Vagina (tissue), 2 donors: Measurements from ENCODE around the gene CPNE1.

ENCODE experiments used
- CTCF ChIP-seq, 3 experiments: fragments of 450-650 bp in 2 of 3; fragments of 200-600 bp in 1 of 3; sonication (generic) in 1 of 3; IDR thresholded peaks; one replicate each; pipeline ENCODE4 v1.5.1; 2017 to 2019; ENCODE audit warnings: antibody characterized with exemption in 3 of 3, mild to moderate bottlenecking in 2 of 3, moderate library complexity in 2 of 3
- POLR2A ChIP-seq, 2 donors: fragments of 450-650 bp; IDR thresholded peaks; one replicate each; pipeline ENCODE4 v1.6.1; 2017; ENCODE audit warnings: antibody characterized with exemption in 2 of 2, mild to moderate bottlenecking in 2 of 2, moderate library complexity in 2 of 2
- POLR2AphosphoS5 ChIP-seq, 2 donors: sonication (generic); formaldehyde crosslinking; IDR thresholded peaks; one replicate each; pipeline ENCODE4 v1.9.0; 2017; ENCODE audit warnings: antibody characterized with exemption in 2 of 2, mild to moderate bottlenecking in 2 of 2, low read depth in 1 of 2; ENCODE audit not compliant: insufficient read depth in 1 of 2

GRCh38 chr20:35604449-35604747 lies 60.3 kb downstream of the CPNE1 start:
- no peak for TF ChIP-seq POLR2A (IDR thresholded peaks at IDR 0.05)
- TF ChIP-seq CTCF (IDR thresholded peaks at IDR 0.05): no peak
- TF ChIP-seq POLR2AphosphoS5 (IDR thresholded peaks at IDR 0.05; ENCODE audit: insufficient read depth in 1 of 2, low read depth in 1 of 2): no peak
